ENCODE results near the gene DOK4. TPM values are rescaled to one million over a fixed set of nuclear protein-coding genes. Genes with fewer than 3 reads are reported as not detected.

The DOK4 gene
- total and polyA plus RNA-seq, 7 donors, result 3.9 to 147 (median 21.8) TPM

GRCh38 chr16:57427824-57428223 is 58.5 kb downstream of the DOK4 start:
- Histone ChIP-seq H3K27ac (no peak overlapping the region), H3K4me1 (no peaks in the 10 kb centered on the region), H3K9me3 (no peaks in the 10 kb centered on the region), H3K27me3 (no peaks in the 10 kb centered on the region), H3K36me3 (peaks cover 12 to 55% (median 37%) of the 10 kb centered on the region in 4 donors), H3K4me3 (no peak overlapping the region)
- no peak for DNase-seq
- intact Hi-C loops (cut with DNase I), result no loop called here
- TF ChIP-seq POLR2AphosphoS5 (IDR thresholded peaks at IDR 0.05), result no peak

GRCh38 chr16:57427307-57427706 is 59.0 kb downstream of the DOK4 start:
- Histone ChIP-seq H3K4me3 (no peak overlapping the region), H3K9me3 (no peaks in the 10 kb centered on the region), H3K27me3 (no peaks in the 10 kb centered on the region), H3K4me1 (peaks cover 0 to 4% (median 2%) of the 10 kb centered on the region in 4 donors), H3K27ac (no peak overlapping the region), H3K36me3 (peaks cover 12 to 50% (median 33%) of the 10 kb centered on the region in 4 donors)
- WGBS, 2 donors, result 83 to 89% methylated on average over 8 of the region's 8 CpGs
- DNase-seq, result no peak
- no peak for TF ChIP-seq POLR2AphosphoS5 (IDR thresholded peaks at IDR 0.05)
- TF ChIP-seq EP300 (IDR thresholded peaks at IDR 0.05), result no peak
- TF ChIP-seq POLR2A (IDR thresholded peaks at IDR 0.05), result no peak
- TF ChIP-seq CTCF (IDR thresholded peaks at IDR 0.05), result no peak
- intact Hi-C loops (cut with DNase I), result no loop called here

DNA sequence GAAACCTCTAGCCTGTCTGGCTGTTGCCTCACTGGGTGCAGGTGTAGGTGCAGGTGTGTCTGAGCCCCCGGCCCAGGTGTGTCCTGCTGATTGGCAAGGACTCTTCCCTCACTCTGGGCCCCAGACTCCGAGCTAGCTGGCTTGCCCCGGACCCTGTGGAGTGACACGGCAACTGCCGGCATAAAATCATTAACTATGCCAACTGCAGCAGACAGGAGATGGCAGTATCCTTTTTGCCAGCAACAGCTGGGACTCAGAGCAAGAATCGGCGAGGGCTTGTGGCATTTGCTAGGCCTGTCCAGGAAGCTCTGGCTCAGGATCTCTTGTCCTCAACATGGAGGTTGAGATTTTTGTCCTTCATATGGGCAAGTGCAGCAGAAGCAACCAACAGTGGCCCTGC is 59.9 kb downstream of the DOK4 start:
- WGBS, 2 donors, result 84 to 91% methylated on average over 7 of the region's 7 CpGs
- peaks cover 0 to 11% (median 8%) of the 10 kb centered on the region in 4 donors for H3K4me1 ChIP-seq
- no peaks in the 10 kb centered on the region for H3K27me3 ChIP-seq
- no peak overlapping the region for H3K4me3 ChIP-seq
- H3K9me3 ChIP-seq, result no peaks in the 10 kb centered on the region
- no peak for DNase-seq
- intact Hi-C loops (cut with DNase I), result no loop called here
- peaks cover 12 to 40% (median 25%) of the 10 kb centered on the region in 4 donors for H3K36me3 ChIP-seq
- no peak for TF ChIP-seq CTCF (IDR thresholded peaks at IDR 0.05)
- no peak overlapping the region for H3K27ac ChIP-seq

DNA sequence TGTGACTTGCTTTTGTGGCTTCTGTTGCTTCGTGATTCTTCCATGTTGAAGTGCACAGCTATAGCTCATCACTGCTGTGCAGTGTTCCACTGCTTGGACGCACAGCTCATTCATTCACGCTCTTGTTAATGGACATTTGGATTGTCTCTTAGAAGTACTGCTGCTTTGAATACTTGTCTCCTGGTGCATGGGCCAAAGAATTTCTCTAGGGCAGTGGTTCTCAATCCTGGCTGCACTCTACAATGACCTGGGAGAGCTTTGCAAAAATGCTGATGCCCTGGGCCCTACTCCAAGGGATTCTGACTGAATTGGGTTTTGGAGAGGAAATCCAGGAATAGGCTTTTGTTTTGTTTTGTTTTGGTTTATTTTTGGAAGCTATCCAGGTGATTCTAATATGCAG is 61.7 kb downstream of the DOK4 start:
- Histone ChIP-seq H3K27ac (no peak overlapping the region), H3K9me3 (no peaks in the 10 kb centered on the region), H3K4me3 (no peak overlapping the region), H3K36me3 (peaks cover 0 to 23% (median 9%) of the 10 kb centered on the region in 4 donors), H3K4me1 (peaks cover 0 to 11% (median 8%) of the 10 kb centered on the region in 4 donors), H3K27me3 (no peaks in the 10 kb centered on the region)
- no peak for DNase-seq
- intact Hi-C loops (cut with DNase I), result no loop called here
- TF ChIP-seq CTCF (IDR thresholded peaks at IDR 0.05), result no peak
- TF ChIP-seq POLR2AphosphoS5 (IDR thresholded peaks at IDR 0.05), result no peak
- TF ChIP-seq POLR2A (IDR thresholded peaks at IDR 0.05), result no peak
- TF ChIP-seq EP300 (IDR thresholded peaks at IDR 0.05), result no peak
- 81 to 86% methylated on average over 3 of the region's 3 CpGs for WGBS, 2 donors

GRCh38 chr16:57423152-57423551 is 63.1 kb downstream of the DOK4 start:
- H3K4me1 ChIP-seq, result peaks cover 0 to 20% (median 14%) of the 10 kb centered on the region in 4 donors
- H3K36me3 ChIP-seq, result peaks cover 0 to 11% (median under 1%) of the 10 kb centered on the region in 4 donors
- TF ChIP-seq EP300 (IDR thresholded peaks at IDR 0.05) (no peak), POLR2A (IDR thresholded peaks at IDR 0.05) (no peak)
- no peaks in the 10 kb centered on the region for H3K27me3 ChIP-seq
- no peak for DNase-seq
- intact Hi-C loops (cut with DNase I), result no loop called here
- WGBS, 2 donors, result 83 to 86% methylated on average over 2 of the region's 2 CpGs
- no peaks in the 10 kb centered on the region for H3K9me3 ChIP-seq
- H3K27ac ChIP-seq, result no peak overlapping the region
- no peak overlapping the region for H3K4me3 ChIP-seq
